ENCODE data around the gene KLHL21. TPM values are rescaled to one million over a fixed set of nuclear protein-coding genes. Genes with fewer than 3 reads are reported as not detected.

The KLHL21 gene
- total and polyA plus RNA-seq, 7 donors, result 83.1 to 253 (median 120) TPM

DNA sequence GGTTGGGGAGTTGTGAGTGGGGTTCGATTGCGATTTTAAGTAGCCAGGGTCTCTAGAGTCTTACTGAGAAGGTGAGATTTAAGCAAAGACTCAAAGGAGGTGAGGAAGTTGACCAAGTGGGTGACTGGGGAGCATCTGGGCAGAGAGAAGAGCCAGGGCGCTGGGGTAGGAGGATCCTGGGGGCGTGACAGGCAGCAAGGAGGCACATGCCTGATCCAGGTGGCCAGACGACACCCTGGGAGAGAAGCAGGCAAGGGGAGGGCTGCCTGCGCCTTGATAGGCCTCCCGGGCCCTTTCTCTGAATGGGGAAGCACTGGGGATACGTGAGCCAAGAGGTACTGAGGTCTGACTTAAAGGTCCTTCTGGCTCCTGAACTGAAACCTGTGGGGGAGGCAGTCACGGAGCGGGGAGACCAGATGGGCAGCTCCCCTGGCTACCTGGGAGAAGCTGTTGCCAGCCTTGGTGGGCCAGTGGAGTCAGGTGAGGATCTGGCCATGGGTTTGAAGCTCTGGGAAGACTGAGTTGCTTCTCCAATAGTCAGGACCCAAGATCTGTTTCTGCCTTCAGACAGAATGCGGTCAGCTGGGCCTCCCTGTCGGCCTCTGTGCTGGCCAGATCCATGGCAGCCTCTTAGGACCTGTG, 17.5 kb downstream of the KLHL21 start:
- 72 to 91% (median 76%) methylated on average over 10 to 12 of the region's 12 CpGs for WGBS, 3 donors
- DNase-seq (no peak), ATAC-seq (no peak)
- peaks cover 0 to 32% of the 10 kb centered on the region in 2 donors for H3K36me3 ChIP-seq (ENCODE audit: insufficient read depth in 1 of 2, low read depth in 1 of 2)
- no peaks in the 10 kb centered on the region for H3K9me3 ChIP-seq
- no peaks in the 10 kb centered on the region for H3K27me3 ChIP-seq (ENCODE audit: insufficient read depth in 3 of 3, low read length in 2 of 3)
- no peak overlapping the region for H3K4me3 ChIP-seq
- TF ChIP-seq CTCF (IDR thresholded peaks at IDR 0.05), result no peak
- intact Hi-C loops (cut with DNase I), result loop anchor here in 1 of 2 donors (5.0 kb wide), 1 partner anchor 37 kb away; the partner anchor contains the start of gene THAP3
- peak overlapping the region; percentile 98 for H3K27ac ChIP-seq
- H3K4me1 ChIP-seq, result peaks cover 55% of the 10 kb centered on the region

DNA sequence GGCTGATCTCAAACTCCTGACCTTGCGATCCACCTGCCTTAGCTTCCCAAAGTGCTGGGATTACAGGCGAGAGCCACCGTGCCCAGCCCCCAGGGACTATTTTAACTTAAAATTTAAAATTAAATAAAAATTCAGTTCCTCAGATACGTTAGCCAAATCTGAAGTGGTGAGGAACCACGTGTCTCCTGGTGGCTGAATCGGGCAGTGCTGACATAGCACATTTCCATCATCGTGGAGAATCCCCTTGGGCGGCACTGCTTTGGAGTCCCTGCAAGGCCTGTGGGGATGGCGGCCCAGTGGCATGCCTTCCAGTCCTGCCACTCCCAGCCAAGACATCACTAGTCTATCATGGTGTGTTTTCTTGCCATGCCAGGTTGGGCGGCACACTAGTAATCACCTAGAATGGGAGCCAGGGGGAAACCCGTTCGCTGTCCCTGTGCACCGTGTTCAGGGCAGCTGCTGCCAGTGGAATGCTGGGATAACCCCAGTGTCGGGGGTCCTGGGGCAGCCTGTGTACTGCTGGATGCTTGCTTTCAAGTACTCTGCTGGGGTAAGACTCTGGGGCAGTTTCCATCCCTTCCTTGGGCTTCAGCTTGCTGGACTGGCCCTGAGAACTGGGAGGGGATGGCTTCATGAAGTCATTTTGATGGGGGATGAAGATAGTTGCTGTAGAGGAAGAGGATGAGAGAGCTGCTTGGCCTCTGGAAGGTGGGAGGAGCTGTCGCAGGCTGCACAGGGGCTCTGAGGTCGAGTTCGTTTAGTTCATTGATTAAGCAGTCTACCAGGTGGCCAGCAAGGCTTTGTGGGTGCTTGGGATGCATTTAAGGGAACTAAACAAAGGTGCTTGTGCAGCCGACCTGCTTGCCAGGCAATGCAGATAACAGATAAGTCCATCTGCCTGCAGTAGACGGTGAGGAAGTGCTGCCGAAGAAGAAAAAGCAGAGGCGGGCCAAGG, 18.3 kb downstream of the KLHL21 start:
- intact Hi-C loops (cut with DNase I), result loop anchor here in 1 of 2 donors (5.0 kb wide), 1 partner anchor 38 kb away; the partner anchor contains the start of gene THAP3
- TF ChIP-seq CTCF (IDR thresholded peaks at IDR 0.05), result peak; percentile 25
- ATAC-seq (no peak), DNase-seq (no peak)
- H3K36me3 ChIP-seq (ENCODE audit: insufficient read depth in 1 of 2, low read depth in 1 of 2), result peaks cover 0 to 24% of the 10 kb centered on the region in 2 donors
- no peaks in the 10 kb centered on the region for H3K27me3 ChIP-seq (ENCODE audit: insufficient read depth in 3 of 3, low read length in 2 of 3)
- no peaks in the 10 kb centered on the region for H3K9me3 ChIP-seq
- peaks cover 47% of the 10 kb centered on the region for H3K4me1 ChIP-seq
- H3K27ac ChIP-seq, result peak overlapping the region; percentile 98
- H3K4me3 ChIP-seq, result no peak overlapping the region
- 49 to 64% (median 51%) methylated on average over 21 of the region's 21 CpGs for WGBS, 3 donors

DNA sequence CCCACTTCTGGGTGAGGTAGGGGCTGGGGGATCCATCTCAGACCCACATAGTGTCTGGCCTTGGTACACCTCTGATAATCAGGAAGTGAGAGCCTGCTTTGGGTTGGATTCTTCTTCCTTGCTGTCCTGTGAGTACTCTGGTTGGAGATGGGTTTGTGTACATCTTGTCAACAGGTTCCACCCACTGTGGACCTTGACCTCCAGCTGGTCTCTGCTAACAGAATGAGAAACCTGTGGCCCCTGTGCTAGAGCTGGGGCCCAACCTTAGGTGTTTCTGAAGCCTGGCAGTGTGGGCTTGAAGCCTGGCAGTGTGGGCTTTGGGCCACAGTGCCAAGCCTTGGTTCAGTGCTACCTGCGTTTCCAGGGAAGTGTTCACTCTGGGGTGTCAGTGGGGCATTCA, 20.3 kb downstream of the KLHL21 start:
- no peak for TF ChIP-seq CTCF (IDR thresholded peaks at IDR 0.05)
- Histone ChIP-seq H3K4me1 (peaks cover 26% of the 10 kb centered on the region), H3K27ac (peak overlapping the region; percentile 93), H3K9me3 (no peaks in the 10 kb centered on the region), H3K36me3 (ENCODE audit: insufficient read depth in 1 of 2, low read depth in 1 of 2) (peaks cover 0 to 8% of the 10 kb centered on the region in 2 donors), H3K4me3 (no peak overlapping the region), H3K27me3 (ENCODE audit: insufficient read depth in 3 of 3, low read length in 2 of 3) (no peaks in the 10 kb centered on the region)
- DNase-seq (no peak), ATAC-seq (no peak)
- 80 to 90% (median 85%) methylated on average over 1 of the region's 1 CpG for WGBS, 3 donors
- intact Hi-C loops (cut with DNase I), result no loop called here

DNA sequence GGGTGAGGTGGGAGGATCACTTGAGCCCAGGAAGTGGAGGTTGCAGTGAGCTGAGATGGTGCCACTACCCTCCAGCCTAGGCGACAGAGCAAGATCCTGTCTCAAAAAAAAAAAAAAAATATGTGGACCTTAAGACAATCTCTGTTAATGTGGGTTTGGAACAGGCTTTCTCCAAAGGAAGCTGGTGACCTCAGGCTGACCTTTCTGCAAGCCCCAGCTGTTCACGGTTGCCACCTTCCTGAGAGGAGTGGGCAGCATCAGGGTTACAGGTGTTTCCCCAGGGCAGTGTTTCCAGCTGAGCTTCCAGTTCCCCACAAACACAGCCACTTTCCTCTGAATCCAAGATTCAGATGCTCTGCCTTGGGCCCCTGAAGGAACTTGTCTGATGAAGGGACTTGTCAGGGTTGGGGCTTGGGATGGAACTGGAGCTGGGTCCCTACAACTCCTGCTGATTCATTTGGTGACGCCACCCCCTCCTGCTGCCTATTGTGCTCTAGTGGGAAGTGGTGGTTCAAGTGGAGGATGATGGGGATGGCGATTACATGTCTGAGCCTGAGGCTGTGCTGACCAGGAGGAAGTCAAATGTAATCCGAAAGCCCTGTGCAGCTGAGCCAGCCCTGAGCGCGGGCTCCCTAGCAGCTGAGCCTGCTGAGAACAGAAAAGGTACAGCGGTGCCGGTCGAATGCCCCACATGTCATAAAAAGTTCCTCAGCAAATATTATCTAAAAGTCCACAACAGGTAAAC, 20.9 kb downstream of the KLHL21 start:
- intact Hi-C loops (cut with DNase I), result no loop called here
- WGBS, 3 donors, result 64 to 77% (median 69%) methylated on average over 10 of the region's 10 CpGs
- H3K9me3 ChIP-seq, result no peaks in the 10 kb centered on the region
- no peak for DNase-seq
- H3K4me1 ChIP-seq, result peaks cover 20% of the 10 kb centered on the region
- no peak for TF ChIP-seq CTCF (IDR thresholded peaks at IDR 0.05)
- peak overlapping the region; percentile 93 for H3K27ac ChIP-seq
- ATAC-seq, result no peak
- H3K27me3 ChIP-seq (ENCODE audit: insufficient read depth in 3 of 3, low read length in 2 of 3), result no peaks in the 10 kb centered on the region
- H3K36me3 ChIP-seq (ENCODE audit: insufficient read depth in 1 of 2, low read depth in 1 of 2), result peaks cover 0 to 8% of the 10 kb centered on the region in 2 donors
- peak overlapping the region; percentile 86 for H3K4me3 ChIP-seq

All from psoas muscle (tissue), 8 donors.